Measurements from ENCODE around the gene U2AF1L4.

U2AF1L4 gene

GRCh38 chr19:35740423-35741202 is 4.6 kb downstream of the U2AF1L4 start:
- peak; percentile 98 for DNase-seq

GRCh38 chr19:35740108-35740422 is 5.2 kb downstream of the U2AF1L4 start:
- no peak for DNase-seq

GRCh38 chr19:35739275-35740107 is 5.7 kb downstream of the U2AF1L4 start:
- DNase-seq = no peak

GRCh38 chr19:35738887-35739229 is 6.4 kb downstream of the U2AF1L4 start:
- no peak for DNase-seq

GRCh38 chr19:35738021-35738886 is 7.0 kb downstream of the U2AF1L4 start:
- no peak for DNase-seq

GRCh38 chr19:35736913-35737886 is 8.0 kb downstream of the U2AF1L4 start:
- DNase-seq = no peak

- no peak for DNase-seq
Measured at GRCh38 chr19:35734889-35735288, 10.3 kb downstream of the U2AF1L4 start.

- DNase-seq = no peak
Measured at GRCh38 chr19:35734273-35734672, 10.9 kb downstream of the U2AF1L4 start.

GRCh38 chr19:35733180-35734125 is 11.8 kb downstream of the U2AF1L4 start:
- no peak for DNase-seq

- DNase-seq = no peak
Measured at GRCh38 chr19:35732540-35733179, 12.6 kb downstream of the U2AF1L4 start.

- no peak for DNase-seq
Measured at GRCh38 chr19:35731779-35732405, 13.3 kb downstream of the U2AF1L4 start.

GRCh38 chr19:35731353-35731752 is 13.9 kb downstream of the U2AF1L4 start:
- no peak for DNase-seq

- DNase-seq = no peak
Measured at GRCh38 chr19:35730326-35730725, 14.9 kb downstream of the U2AF1L4 start.

GRCh38 chr19:35729763-35730162 is 15.5 kb downstream of the U2AF1L4 start:
- DNase-seq = no peak

- DNase-seq = no peak
Measured at GRCh38 chr19:35729021-35729420, 16.2 kb downstream of the U2AF1L4 start.

GRCh38 chr19:35727956-35728706 is 17.1 kb downstream of the U2AF1L4 start:
- no peak for DNase-seq

GRCh38 chr19:35727053-35727955 is 17.9 kb downstream of the U2AF1L4 start:
- no peak for DNase-seq

GRCh38 chr19:35725216-35725861 is 19.9 kb downstream of the U2AF1L4 start:
- no peak for DNase-seq

Data from NCI-H1694 (cell line).